ENCODE data around the gene KNSTRN. TPM values are rescaled to one million over a fixed set of nuclear protein-coding genes. Genes with fewer than 3 reads are reported as not detected.

Gene KNSTRN
- total and polyA plus RNA-seq, 4 donors: 7.5 to 16.6 (median 14.0) TPM

- no peak for TF ChIP-seq CTCF (IDR thresholded peaks at IDR 0.05; ENCODE audit: control extremely low read depth, extremely low read depth)
- no peaks in the 10 kb centered on the region for H3K27me3 ChIP-seq (ENCODE audit: control insufficient read depth in 3 of 3, insufficient read depth in 3 of 3, low read length in 2 of 3)
- no peak overlapping the region for H3K4me3 ChIP-seq
- H3K9me3 ChIP-seq (ENCODE audit: control insufficient read depth in 4 of 4, insufficient read depth in 3 of 4, low read length in 3 of 4): no peaks in the 10 kb centered on the region
- ATAC-seq (ENCODE audit: insufficient read depth, low FRiP score) (no peak), DNase-seq (no peak)
- no peak overlapping the region for H3K9ac ChIP-seq (ENCODE audit: insufficient read depth in 1 of 2, low read length in 2 of 2)
- H3K4me1 ChIP-seq (ENCODE audit: control insufficient read depth in 5 of 5, insufficient read depth in 5 of 5, low read length in 5 of 5): peaks cover 15 to 68% (median 41%) of the 10 kb centered on the region in 5 donors
- peak overlapping the region; percentile 35 to 95 for H3K27ac ChIP-seq (ENCODE audit: low read depth in 1 of 2, low read length in 1 of 2)
- WGBS, 2 donors: 73 to 74% methylated on average over 26 of the region's 26 CpGs
- peaks cover 0 to 18% (median 0%) of the 10 kb centered on the region in 4 donors for H3K36me3 ChIP-seq (ENCODE audit: control insufficient read depth in 4 of 4, insufficient read depth in 4 of 4, low read length in 4 of 4)
Measured at GRCh38 chr15:40334941-40335795, 47.4 kb upstream of the KNSTRN start.

GRCh38 chr15:40335938-40336743, 46.4 kb upstream of the KNSTRN start:
- ATAC-seq (ENCODE audit: insufficient read depth, low FRiP score): no peak
- Histone ChIP-seq H3K36me3 (ENCODE audit: control insufficient read depth in 4 of 4, insufficient read depth in 4 of 4, low read length in 4 of 4) (peaks cover 0 to 18% (median 0%) of the 10 kb centered on the region in 4 donors), H3K4me1 (ENCODE audit: control insufficient read depth in 5 of 5, insufficient read depth in 5 of 5, low read length in 5 of 5) (peaks cover 8 to 65% (median 43%) of the 10 kb centered on the region in 5 donors), H3K9ac (ENCODE audit: insufficient read depth in 1 of 2, low read length in 2 of 2) (no peak overlapping the region), H3K4me3 (no peak overlapping the region), H3K27ac (ENCODE audit: low read depth in 1 of 2, low read length in 1 of 2) (peak overlapping the region in 1 of 2 donors; percentile 95), H3K9me3 (ENCODE audit: control insufficient read depth in 4 of 4, insufficient read depth in 3 of 4, low read length in 3 of 4) (no peaks in the 10 kb centered on the region), H3K27me3 (ENCODE audit: control insufficient read depth in 3 of 3, insufficient read depth in 3 of 3, low read length in 2 of 3) (no peaks in the 10 kb centered on the region)
- TF ChIP-seq CTCF (IDR thresholded peaks at IDR 0.05; ENCODE audit: control extremely low read depth, extremely low read depth): no peak
- no peak for DNase-seq
- WGBS, 2 donors: 71 to 82% methylated on average over 12 to 13 of the region's 13 CpGs

GRCh38 chr15:40336744-40337122, 45.8 kb upstream of the KNSTRN start:
- no peak for TF ChIP-seq CTCF (IDR thresholded peaks at IDR 0.05; ENCODE audit: control extremely low read depth, extremely low read depth)
- Histone ChIP-seq H3K9ac (ENCODE audit: insufficient read depth in 1 of 2, low read length in 2 of 2) (no peak overlapping the region), H3K4me1 (ENCODE audit: control insufficient read depth in 5 of 5, insufficient read depth in 5 of 5, low read length in 5 of 5) (peaks cover 5 to 69% (median 49%) of the 10 kb centered on the region in 5 donors), H3K4me3 (no peak overlapping the region), H3K9me3 (ENCODE audit: control insufficient read depth in 4 of 4, insufficient read depth in 3 of 4, low read length in 3 of 4) (no peaks in the 10 kb centered on the region), H3K27ac (ENCODE audit: low read depth in 1 of 2, low read length in 1 of 2) (peak overlapping the region in 1 of 2 donors; percentile 11), H3K36me3 (ENCODE audit: control insufficient read depth in 4 of 4, insufficient read depth in 4 of 4, low read length in 4 of 4) (peaks cover 0 to 18% (median 0%) of the 10 kb centered on the region in 4 donors), H3K27me3 (ENCODE audit: control insufficient read depth in 3 of 3, insufficient read depth in 3 of 3, low read length in 2 of 3) (no peaks in the 10 kb centered on the region)
- no peak for DNase-seq
- WGBS, 2 donors: 46 to 54% methylated on average over 5 of the region's 5 CpGs
- ATAC-seq (ENCODE audit: insufficient read depth, low FRiP score): no peak

Data from lung (tissue), 12 donors.